Measurements from ENCODE around the gene CLMP.

The CLMP gene

DNA sequence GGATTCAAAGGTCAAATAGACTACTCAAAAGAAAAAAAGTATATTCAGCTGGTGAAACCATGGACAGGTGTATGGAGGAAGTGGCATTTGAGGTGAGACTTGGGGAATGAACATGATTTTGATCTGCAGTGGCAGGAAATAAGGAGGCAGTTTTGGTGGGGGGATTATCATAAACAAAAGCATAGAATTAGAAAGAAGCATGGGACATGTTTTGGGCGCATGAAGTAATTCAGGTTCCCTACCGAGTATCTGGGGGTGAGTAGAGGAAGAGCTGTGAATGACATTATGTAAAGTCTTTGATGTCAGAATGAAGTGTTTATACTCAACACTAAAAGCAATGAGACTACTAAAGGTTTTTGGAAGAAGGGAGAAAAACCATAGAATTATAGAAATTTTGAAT lies 3.1 kb downstream of the CLMP start:
- DNase-seq (ENCODE audit: low read depth in 2 of 2, low spot score in 1 of 2): no peak

- no peak for DNase-seq (ENCODE audit: low read depth in 2 of 2, low spot score in 1 of 2)
These were observed 4.5 kb downstream of the CLMP start for GRCh38 chr11:123190518-123190917.

DNA sequence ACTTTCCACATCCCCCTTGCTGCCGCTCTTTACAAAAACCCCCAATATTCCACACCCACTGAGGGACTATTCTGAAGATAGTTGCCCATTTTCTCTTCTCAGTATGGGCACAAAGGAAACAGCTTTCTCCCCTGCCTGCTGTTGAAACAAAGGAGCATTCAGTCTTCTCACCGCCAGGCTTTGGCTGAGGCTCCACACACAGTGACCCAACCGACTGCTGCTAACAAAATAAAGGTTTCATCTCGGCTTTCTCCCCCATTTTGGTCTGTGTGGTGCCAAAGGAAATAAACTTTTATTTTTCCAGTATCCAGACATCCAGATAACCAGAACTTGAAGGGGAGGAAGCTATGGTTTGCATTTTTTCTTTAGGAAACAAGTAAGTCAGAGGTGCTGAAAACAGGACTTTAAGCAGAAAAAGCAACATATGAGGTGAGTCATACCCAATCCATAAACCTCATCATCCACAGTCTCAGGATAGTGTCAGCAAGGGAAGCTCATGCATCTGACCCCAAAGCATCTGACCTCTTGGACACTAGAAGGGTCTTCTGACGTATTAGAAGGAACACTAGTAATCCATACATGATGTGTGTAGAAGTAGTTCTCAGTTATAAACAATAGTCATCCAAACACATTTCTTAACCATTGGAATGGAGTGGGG lies 6.4 kb downstream of the CLMP start:
- no peak for DNase-seq (ENCODE audit: low read depth in 2 of 2, low spot score in 1 of 2)

DNA sequence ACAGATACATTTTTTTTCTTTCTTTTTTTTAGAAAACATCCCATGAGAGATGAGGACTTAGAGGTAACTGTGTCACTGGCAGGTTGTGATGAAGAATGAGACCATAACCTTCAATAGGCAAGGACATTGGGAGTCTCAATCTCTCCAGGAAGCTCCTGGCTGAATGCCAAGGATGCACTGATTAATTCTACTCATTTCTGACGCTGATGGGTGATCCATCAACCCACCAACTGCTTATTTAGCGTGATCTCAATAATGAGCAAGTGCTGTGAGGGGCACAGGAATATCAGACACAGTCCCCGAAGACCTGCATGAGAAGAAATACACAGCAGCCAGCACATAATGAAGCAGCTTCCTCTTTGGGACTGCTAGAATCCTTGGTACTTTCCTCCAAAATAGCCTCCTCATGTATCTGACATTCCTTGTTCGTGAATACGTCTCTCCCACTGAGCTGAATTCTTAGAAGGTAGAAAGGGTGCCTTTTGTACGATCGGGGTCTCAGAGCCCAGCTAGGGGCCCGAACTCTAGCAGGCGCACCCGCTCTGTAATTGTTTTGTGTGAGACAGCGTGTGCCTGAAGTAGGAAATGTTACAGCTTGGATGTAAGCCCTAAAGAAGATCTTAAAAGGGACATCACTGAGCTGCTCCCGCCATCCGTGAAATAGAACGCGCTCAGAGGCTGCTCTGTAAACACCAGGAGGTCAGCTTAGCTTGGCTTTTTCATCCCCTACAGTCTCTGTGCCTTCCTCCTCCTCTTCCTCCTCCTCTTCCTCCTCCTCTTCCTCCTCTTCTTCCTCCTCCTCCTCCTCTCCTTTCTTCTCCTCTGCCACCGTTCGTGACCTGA lies 7.2 kb downstream of the CLMP start:
- no peak for DNase-seq (ENCODE audit: low read depth in 2 of 2, low spot score in 1 of 2)

DNA sequence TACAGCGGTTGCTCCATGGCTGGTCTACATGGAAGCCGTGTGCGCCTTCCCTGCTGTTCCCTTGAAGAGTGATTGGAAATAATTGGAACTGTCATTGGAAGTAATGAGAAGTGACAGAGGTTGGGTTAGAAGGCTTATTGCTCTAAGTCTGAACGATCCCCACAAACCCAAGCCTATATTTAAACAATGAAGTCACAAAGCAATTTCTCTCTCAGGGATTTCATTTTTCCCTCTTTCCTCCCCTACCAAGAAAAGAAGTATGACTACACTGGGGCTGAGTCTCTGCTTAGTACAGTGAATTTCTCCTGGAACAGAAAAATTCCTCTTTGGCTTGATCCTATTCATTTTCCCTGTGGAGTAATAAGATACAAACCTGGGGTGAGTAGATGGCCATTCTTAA lies 7.8 kb downstream of the CLMP start:
- DNase-seq (ENCODE audit: low read depth in 2 of 2, low spot score in 1 of 2): no peak

- DNase-seq (ENCODE audit: low read depth in 2 of 2, low spot score in 1 of 2): no peak
These were observed 8.8 kb downstream of the CLMP start for GRCh38 chr11:123186286-123186685.

DNA sequence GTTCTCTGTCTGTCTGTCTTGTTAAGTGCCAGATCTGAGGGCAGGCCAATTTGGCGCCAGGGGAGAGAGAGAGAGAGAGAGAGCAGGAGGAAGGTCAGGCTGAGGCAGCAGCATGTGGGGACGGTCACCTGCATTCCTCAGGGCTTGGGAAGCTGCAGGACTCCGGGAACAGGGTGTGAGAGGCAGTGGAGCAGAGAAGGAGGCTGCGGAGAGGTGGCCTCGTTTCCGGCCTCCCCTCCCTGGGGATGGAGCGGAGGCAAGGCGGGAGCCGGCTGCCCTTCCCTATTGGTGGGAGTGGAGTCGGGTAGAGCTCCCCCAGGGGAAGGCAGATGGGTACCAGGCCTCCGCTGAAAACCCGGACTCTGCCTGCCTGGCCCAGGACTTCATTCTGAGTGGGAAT lies 9.7 kb downstream of the CLMP start:
- no peak for DNase-seq (ENCODE audit: low read depth in 2 of 2, low spot score in 1 of 2)

GRCh38 chr11:123184531-123184930 lies 10.5 kb downstream of the CLMP start:
- no peak for DNase-seq (ENCODE audit: low read depth in 2 of 2, low spot score in 1 of 2)

DNA sequence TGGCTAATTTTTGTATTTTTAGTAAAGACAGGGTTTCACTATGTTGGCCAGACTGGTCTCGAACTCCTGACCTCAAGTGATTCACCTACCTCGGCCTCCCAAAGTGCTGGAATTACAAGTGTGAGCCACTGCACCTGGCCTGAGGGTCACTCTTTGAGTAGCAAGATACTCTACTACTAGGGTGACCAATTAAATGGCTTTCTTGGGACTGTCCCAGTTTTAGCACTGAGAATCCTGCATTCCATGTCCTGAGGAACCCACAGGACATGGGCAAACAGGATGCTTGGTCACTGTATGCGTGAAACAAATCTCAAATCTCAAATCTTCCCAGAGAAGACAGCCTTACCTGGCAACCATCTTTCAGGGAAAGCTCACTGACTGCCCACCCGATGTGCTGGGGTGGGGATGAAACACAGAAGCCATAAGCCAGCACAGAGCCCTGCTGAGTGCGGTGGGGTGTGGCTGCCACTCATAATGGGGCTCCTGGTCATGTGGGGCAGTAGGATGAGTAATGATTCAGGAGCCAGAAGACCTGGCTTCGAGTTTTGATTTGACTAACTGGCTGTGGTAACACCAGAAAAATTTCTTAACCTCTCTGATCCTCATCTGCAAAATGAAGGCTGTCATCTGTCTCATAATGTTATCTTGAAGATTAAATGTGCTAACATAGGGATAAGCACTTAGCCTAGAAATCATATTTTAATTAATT lies 11.5 kb downstream of the CLMP start:
- DNase-seq (ENCODE audit: low read depth in 2 of 2, low spot score in 1 of 2): no peak

DNA sequence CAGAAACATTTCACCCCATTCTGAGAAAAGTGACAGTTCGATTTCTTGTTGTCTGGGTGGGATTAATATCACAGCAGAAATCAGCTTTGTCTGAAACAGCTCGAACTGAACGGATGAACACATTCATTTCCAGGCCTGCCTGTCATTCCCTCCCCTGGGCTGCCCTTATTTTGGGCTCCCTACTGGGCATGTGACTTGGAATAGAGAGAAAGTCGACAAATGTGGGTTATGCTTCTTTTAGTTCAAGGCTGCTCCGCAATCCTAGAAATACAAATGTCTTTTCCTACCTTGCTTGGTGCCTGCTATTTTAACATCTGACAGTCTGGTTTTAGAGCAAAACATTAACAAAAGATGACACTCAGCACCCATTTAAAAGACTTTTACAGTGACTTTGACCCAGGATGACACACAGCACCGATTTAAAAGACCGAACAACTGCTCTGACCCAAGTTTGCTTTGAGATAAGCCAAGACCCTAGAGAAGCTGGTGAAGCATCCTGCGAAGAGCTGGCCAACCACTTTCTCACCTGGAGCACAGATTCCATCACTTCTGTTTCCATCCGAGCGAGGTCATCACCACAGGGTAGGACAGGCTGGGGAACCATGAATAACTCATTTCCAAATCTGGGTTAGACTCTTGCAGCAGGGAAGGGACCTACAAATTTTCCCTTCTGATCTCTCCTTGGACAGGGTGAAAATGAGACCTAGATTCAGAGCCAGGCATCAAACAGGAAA lies 13.1 kb downstream of the CLMP start:
- no peak for DNase-seq (ENCODE audit: low read depth in 2 of 2, low spot score in 1 of 2)

DNA sequence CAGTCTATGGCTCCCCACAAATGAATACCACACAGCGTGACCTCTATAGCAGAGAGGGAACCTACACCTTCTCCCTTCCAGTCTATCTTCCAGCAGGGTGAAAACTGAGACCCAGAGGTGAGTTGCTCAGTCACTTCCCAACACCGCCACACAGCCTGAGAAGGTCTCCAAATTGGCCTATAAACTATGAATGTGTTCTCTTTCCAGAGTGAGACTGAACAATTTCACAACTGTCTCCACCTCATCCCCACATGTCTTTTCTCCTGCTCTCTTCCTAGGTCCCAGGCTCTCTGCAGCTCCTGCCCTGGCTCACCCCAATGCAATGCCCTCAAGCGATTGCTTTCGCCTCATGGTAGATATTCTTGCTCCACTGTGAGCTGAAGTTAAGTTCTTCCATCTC lies 14.0 kb downstream of the CLMP start:
- DNase-seq (ENCODE audit: low read depth in 2 of 2, low spot score in 1 of 2): no peak

GRCh38 chr11:123180574-123180973 lies 14.5 kb downstream of the CLMP start:
- no peak for DNase-seq (ENCODE audit: low read depth in 2 of 2, low spot score in 1 of 2)

DNA sequence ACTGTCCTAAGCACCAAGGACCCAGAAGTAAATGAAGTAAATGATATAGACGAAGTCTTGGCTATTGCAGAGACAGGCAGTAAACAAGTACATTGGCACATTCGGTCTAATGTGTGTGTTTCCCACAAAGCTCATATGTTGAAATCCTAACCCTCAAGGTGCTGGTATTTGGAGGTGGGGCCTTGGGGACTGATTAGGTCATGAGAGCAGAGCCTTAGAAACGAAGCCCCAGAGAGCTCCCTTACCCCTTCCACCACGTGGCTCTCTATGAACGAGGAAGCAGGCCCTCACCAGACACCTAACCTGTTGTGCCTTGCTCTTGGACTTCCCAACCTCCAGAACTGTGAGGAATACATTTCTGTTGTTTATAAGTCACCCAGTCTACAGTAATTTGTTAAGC lies 14.9 kb downstream of the CLMP start:
- no peak for DNase-seq (ENCODE audit: low read depth in 2 of 2, low spot score in 1 of 2)

GRCh38 chr11:123179586-123179985 lies 15.5 kb downstream of the CLMP start:
- no peak for DNase-seq (ENCODE audit: low read depth in 2 of 2, low spot score in 1 of 2)

GRCh38 chr11:123178186-123178585 lies 16.9 kb downstream of the CLMP start:
- no peak for DNase-seq (ENCODE audit: low read depth in 2 of 2, low spot score in 1 of 2)

- no peak for DNase-seq (ENCODE audit: low read depth in 2 of 2, low spot score in 1 of 2)
These were observed 18.3 kb downstream of the CLMP start for GRCh38 chr11:123176785-123177184.

DNA sequence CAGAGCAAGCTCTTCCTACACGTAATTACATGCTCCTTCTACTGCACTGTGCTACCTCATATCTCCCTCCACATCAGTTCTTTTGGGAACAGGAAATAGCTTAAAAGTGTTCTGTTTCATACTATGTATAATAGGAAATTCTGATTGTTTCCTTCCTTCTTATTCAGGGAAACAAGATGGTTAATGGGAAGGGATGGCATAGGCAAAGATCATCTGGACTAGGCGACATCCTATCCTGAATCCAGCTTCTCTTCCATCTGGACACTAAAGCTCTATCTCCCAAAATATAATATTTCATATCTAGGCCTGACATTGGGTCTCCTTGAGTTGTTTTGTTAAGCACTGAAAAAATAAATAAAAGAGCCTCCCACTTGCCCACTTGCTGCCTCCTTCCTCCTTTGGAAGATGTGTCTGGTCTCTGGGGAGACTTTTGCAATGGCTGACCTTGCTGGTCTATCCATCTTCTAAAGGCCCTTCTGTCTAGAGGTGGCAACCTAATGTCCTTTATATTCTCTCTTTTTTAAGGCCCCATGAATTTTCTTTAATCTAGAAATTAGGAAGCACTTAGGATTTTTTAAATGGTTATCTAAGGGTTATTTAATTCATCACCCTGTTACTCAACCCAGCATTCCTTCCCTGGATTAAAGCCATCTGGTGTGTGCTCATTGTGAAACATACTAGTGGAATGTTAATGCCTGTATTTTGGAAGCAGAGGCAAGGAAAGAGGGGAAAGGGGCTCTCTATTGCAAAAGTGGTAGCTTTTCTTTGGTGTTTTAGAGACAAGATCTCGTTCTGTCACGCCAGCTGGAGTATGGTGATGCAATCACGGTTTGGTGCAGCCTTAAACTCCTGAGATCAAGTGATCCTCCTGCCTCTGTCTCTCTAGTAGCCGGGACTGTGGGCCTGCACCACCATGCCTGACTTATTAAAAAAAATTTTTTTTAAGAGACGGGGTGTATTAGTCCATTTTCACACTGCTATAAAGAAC lies 20.6 kb downstream of the CLMP start:
- DNase-seq (ENCODE audit: low read depth in 2 of 2, low spot score in 1 of 2): no peak

- DNase-seq (ENCODE audit: low read depth in 2 of 2, low spot score in 1 of 2): no peak
These were observed 21.2 kb downstream of the CLMP start for GRCh38 chr11:123173856-123174186.

DNA sequence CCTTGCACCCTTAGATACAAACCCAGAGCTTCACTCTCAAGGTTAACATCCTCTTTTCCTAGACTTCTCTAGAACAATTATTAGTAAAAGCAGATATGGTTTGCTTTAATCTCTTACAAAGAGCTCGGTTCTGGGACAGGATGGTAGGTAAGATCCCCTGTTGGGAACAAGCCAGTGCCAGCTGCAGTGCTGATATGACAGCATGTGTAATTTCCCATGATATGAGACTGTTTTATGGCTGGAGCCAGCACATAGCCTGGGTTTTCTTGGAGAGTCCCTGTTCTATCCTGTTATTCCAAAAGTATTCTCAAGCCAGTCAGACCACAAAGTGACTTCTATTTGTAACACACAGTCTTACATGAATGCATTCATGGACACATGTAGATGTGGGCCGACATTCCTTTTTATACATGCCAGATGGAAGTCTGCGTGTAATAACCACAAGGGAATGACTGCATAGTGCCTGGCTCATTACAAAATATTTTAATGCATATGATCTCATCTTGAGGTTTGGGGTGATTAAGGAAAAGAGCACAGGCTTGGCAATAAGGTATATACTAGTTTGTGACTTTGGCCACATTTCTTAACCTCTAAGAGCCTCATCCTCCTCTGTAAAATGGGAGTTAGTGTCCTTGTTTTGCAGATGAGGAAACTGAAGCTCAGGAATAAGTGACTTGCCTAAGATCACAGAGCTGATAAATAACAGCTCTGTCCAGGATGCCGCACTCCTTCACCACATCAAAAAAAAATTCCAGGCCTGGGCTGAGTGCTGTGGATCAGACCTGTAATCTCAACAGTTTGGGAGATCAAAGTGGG lies 21.8 kb downstream of the CLMP start:
- no peak for DNase-seq (ENCODE audit: low read depth in 2 of 2, low spot score in 1 of 2)

DNA sequence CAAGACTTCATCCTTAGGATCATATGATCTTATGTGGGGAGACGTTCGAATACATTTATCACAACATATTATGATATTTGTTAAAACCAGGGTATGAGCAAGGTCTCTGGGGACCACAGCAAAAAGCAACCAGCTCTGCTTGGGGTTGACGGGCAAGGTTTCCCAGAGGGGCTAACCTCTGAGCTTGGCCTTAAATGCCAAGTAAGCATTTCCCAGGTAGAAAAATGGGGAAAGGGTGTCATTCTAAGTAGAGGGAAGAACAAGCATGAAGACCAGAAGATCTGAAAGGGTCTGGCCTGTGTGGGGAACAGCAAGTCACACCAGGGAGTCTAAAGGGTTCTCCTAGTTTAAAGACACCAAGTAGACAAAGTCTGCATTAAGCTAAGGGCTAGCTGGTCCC lies 24.1 kb downstream of the CLMP start:
- DNase-seq (ENCODE audit: low read depth in 2 of 2, low spot score in 1 of 2): no peak
